Renal pelvis (tissue), 12 donors: ENCODE results near the gene MSH5. TPM values are rescaled to one million over a fixed set of nuclear protein-coding genes. Genes with fewer than 3 reads are reported as not detected.
"Not testable (repeated sequence)": the region's sequence is repeated elsewhere in the genome, so short reads cannot be mapped to it uniquely, and the experiment has no call there.

Experiments
- DNase-seq: peaks from one replicate; pipeline ENCODE4 v3.0.0-alpha.2; 2013
- long read RNA-seq, 16 experiments: transcript quantifications; one replicate each; lab custom pipeline, GENCODE V29; 2026
- polyA plus RNA-seq, 3 donors: library from polyadenylated mRNA; unstranded; fragments of 120-200 nt; gene quantifications; one replicate each; pipeline ENCODE4 v1.2.1, GENCODE V29; 2013; ENCODE audit not compliant: insufficient read length in 3 of 3

The MSH5 gene
- 10 to 100 TPM; 18.1 to 54.6 (median 52.1) TPM for polyA plus RNA-seq
- long read RNA-seq, donor 1, result 0 reads
- long read RNA-seq, donor 2, partial matches to known transcripts, result 0 of 2 reads
- long read RNA-seq, donor 2, other reads (novel, unspliced or antisense), result 0 of 2 reads
- long read RNA-seq, donor 3, partial matches to known transcripts, result 0 of 1 reads
- long read RNA-seq, donor 3, other reads (novel, unspliced or antisense), result 0 of 1 reads
- long read RNA-seq, donor 4, result 0 reads
- long read RNA-seq, donor 5, result 0 reads
- long read RNA-seq, donor 6, result 0 reads
- long read RNA-seq, donor 7, partial matches to known transcripts, result 0 of 1 reads
- long read RNA-seq, donor 7, other reads (novel, unspliced or antisense), result 0 of 1 reads
- long read RNA-seq, donor 8, result 0 reads
- long read RNA-seq, donor 9, result 0 reads
- long read RNA-seq, donor 10, result 0 reads
- long read RNA-seq, donor 11, result 0 reads
- long read RNA-seq, donor 12, partial matches to known transcripts, result 0 of 2 reads
- long read RNA-seq, donor 12, other reads (novel, unspliced or antisense), result 0 of 2 reads
- long read RNA-seq, donor 13, result 0 reads
- long read RNA-seq, donor 14, partial matches to known transcripts, result 0 of 1 reads
- long read RNA-seq, donor 14, other reads (novel, unspliced or antisense), result 0 of 1 reads
- long read RNA-seq, donor 15, partial matches to known transcripts, result 5 of 6 reads
- long read RNA-seq, donor 15, other reads (novel, unspliced or antisense), result 0 of 6 reads
- long read RNA-seq, donor 16, result 0 reads

DNA sequence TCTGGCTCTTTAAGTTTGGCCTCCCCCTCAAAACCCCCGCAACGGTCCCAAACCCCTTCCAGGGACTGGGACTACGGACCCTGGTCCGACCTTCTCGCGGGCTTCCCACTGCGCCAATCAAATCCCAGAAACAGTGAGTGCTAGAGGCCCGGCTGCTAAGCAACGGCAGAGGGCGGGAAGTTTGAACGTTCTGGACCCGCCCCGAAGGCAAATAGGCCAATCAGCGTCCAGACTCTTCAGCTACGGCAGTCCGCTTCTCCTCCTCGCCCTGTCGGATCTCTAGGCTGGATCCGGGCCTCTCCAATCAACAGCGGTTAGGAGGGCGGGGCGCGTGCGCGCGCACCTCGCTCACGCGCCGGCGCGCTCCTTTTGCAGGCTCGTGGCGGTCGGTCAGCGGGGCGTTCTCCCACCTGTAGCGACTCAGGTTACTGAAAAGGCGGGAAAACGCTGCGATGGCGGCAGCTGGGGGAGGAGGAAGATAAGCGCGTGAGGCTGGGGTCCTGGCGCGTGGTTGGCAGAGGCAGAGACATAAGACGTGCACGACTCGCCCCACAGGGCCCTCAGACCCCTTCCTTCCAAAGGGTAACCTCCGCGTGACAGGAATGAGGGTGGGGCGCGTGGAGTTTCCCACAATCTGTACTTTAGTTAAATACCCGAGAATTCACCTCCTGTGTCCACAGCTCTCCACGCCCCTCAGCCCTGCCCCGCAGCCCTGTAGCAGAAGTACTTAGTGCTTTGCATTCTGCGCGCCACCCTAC, at the start of gene MSH5:
MSH5 (plus strand) TSS at position 367 of the 758 bp plus-strand sequence. CDS start 462 bp downstream, outside the sequence.
- DNase-seq, result peak; percentile 100

DNA sequence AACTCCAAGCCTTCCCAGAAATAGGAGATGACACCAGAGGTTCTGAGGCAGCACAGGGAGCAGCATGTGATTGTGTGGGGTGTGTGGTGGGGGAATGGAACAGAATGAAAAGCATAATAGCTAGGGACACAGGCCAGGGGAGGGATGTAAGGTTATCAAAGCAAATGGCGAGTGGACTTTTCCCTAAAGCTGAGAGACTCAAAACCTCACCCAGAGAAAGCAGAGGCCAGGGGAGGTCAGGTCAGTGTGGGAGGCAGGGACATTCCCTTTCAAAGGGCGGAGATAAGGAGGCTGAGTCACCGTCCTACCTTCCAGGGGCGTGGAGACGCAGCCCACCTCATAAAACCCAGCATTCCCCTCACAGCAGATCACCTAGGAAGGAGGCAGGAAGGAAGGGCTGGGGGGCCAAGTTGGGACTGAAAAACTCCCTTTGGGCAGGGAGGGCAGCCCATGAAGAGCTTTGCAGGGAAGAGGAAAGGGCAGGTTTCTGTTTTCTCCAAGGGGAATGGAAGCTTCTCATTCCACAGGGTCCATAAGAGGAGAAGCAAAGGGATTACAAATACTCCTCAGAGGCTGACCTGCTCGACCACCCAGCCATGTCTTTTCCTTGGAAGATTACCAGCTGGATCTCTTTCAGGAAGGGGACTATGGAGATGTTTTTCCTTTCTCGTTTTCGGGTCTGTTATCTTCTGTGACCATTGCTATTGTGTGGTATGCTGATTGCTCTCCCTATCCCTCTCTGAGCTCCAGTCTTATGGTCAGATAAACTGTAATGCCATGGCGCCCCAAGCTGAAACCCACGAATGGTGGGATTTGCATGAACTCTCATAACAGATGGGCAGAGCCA, 49.4 kb upstream of the MSH5 start:
- no peak for DNase-seq

DNA sequence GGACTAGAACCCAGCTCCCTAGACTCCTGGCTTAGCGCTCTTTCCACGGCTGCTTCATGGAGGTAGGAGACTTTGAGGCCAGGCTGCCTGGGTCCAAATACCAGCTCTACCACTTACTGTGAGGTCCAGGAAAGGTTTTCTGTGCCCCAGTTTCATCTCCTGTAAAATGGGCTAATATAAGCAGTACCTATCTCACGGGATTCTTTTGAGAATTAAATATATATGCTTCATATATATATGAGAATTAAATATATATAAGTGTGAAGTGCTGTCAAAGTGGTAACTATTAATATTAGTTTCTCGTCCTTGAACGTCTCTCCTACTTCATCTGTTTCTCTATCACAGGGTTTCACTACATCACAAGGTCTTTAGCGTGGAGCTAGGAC, 48.7 kb upstream of the MSH5 start:
- DNase-seq, result no peak

DNA sequence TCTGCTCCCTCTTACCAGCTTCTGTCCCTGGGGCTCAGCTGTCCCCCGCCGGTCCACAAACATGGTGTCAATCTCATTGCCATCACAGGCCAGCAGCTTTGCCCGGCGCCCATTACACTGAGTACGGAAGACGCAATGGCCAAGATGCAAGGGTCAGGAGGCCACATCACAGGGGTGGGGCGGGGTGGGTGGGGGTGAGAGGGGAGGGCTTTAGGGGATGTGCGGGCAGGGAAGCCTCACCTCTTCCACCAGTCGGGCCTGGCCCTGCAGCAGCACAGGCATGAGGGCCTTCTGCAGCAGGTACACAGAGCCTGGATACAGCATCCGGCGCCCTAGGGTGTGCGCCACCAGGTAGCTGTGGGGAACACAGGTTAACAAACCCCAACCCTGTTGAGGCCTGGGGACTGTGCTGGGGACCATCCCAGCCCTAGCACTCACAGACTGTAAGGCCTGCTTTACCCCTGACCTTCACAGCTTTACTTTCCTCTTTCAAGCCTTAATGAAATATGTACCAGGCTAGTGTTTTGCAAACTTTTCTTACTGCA, 48.2 kb upstream of the MSH5 start:
- DNase-seq, result no peak

DNA sequence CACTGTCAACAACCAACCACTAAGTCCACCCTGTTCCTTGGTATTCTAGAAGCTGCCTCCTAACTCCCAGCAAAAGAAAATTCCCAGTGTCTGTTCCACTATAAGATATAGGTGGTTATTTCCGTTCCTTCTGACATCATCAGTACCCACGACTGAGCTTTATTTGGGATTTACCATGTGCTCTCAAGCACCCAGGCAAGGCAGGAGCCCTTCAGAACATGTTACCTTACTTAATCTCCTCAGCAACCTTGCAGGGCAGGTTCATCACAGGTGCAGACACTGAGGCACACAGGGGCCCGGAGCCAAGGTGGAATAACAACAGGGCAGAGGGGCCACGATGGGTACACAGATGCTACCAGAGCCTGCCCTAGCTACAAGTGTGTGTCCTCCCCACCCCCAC, 47.5 kb upstream of the MSH5 start:
- DNase-seq, result no peak

DNA sequence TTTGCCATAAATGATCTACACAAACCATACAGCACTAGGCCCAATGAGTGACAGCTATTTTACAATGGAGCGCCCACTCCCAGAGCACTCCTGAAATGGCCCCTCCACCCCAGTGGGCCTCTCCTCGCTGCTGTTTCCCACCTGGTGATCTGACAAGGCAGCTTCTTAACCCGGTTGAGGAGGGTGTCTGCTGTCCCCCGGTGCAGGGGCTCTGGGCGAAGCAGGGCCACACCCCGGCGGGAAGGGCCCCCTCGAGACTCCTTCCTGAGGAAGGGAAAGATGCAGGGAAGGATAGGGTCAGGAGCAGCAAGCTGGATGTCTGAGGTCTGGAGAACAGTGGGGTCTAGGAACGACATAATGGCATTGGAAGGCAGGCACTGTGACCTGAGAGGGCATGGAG, 46.9 kb upstream of the MSH5 start:
- DNase-seq, result no peak

DNA sequence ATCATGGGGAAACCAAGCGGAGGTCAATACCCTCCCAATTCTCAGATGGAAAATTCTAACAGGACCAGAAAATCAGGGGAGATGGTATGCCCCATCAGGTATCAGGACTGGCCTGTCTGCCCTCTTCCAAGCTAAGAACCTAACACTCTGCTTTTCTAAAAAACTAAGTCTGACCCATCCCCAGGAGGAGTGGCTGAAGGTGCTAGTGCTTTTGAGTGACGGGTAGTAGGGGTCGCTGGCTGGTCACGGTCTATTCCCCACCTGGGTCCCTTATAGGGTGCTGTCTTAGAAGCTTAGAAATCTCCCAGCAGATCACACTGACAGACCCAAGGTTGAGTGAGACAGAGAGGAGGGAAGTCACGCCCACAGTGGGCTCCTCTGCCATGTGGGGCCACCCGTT, 46.3 kb upstream of the MSH5 start:
- DNase-seq, result no peak

DNA sequence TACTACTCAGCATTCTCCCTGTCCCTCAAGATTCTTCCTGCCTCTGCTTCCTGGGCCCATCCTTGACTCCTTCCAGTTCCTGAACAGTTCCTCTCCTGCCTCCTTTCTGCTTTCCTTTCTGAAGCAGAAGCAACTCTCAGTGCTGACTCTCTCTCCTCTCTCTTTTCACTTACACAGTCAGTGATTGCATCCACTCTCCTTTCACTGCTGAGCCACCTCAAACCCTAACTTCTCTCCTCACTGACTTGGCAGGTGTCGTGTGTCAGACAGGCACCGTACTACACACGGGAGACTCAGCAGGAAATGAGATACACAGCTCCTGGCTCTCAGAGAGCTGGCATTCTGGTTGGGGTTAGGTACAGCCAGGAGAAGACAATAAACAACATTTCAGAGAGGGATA, 42.2 kb upstream of the MSH5 start:
- DNase-seq, result no peak

DNA sequence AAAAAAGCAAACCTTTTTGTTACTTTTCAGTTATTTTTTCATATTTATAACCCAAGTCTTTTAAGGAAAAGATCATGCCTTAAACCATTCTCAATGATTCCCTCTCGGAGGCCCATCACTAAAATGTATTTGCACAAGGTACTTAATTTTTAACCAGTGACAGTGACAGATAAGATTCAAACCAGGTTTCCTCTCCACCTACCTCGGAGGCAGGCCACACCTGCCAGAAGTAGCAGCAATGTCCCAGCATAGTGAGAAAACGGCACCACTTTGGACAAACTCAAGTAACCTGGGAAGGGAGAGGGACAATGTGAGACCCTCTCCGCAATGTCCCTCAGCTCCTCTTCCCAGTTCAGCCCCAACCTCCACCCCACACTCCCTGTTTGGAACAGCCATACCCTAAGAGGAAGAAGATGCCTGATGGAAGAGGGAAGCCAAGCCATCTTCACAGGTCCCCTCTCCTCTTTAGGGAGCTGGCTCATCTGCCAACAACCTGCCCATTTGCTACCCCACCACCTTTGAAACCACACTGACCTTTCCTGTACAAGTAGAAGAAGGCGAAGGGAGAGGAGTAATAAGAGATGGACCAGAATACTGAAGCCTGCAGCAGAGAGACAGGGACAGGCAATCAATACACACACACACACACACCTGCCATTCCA, 38.9 kb upstream of the MSH5 start:
- DNase-seq, result no peak

DNA sequence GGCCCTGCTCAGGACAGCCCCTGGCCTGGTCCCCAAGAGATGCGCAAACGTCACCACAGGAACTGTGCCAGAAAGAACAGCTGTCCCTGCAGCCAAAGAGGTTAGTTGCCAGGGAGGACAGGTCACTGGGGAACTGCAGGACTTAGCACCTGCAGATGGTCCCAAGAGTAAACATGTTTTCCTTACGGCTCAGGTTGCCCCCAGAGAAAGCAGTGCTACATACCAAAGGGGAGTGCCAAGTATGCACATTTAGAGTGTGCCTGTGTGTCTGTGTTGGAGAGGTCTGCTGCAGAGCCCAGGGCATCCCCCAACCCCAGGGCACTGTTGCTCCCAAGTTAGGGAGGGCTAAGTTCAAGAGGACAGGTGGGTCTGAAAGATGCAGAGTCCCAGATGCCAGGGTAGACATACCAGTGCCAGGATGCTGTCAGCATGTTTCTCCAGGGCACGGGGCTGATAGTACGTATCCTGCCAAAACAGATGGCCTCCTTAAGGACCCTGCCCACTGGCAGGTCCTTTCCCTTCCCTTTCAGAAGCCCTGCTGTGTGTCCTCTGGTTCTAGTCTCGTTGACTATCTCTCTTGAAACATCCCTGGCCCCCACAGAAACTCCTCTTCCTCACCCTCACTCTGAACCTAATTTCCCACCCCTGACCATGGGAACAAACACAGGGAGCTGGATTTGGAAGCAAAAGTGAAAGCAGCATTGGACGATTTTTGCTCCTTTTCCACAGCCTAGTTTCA, 38.0 kb upstream of the MSH5 start:
- no peak for DNase-seq

DNA sequence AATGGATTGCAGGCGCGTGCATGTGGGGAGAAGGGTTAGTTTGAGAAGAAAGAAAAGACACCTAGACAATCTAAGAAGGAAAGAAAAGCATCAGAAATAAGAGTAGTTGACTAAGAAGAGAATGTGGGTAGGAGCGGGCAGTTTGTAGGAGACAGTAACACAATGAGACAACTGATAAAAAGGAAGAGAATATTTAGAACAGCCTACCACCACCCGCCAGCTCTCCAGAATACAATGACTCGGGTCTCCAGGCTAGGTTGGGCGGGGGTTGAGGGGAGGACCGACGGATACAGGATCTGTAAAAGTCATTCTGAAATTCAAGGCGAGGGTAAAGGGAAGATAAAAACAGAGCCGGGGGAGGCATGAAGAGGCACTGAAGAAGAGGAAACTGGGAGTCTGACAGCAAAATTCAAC, 37.4 kb upstream of the MSH5 start:
- DNase-seq, result no peak

DNA sequence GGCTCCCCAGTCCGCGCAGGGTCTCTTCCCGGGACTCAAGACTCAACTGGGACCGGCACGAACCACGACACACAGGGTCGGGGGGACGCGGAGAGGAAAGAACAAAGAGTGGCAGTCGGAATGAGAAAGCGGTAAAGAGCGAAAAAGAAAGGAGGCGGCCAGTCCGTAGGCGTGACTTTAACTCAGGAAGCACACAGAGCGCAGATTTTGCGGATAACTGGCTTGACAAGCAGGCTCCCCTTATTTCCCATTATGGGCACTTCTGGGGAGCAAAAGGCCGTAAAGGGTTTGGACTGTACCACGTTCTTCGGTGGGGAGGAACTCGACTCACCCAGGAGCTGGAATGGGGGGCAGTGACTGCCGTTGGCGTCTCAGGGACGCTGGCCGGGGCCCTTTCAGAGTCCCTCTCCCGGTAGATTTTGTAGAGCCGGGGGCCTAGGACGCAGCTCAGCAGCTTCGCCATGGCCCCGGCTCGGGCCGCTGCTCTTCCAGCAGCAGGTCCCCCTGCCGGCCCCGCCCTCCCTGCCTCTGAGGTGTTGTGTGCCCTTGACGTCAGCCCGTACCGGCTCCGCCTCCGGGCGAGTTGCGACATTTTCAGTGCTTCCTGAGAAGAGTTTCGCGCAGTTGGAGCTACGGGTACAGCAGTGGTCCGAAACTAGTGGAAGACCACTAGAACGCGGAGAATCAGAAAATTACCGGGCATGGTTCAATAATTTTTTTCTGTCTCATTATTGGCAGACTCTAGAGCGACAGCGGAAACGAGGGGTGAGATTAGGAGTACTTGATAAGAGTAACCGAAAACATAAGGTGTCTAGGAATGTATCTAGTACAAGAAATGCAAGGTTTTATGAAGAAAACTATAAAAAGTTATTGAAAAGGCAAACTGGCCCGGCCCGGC, 36.7 kb upstream of the MSH5 start, which contains the start of gene ABHD16A:
ABHD16A (minus strand) TSS at position 506 of the 898 bp plus-strand sequence; CDS start at position 463, 43 bp downstream.
- DNase-seq, result peak; percentile 99

DNA sequence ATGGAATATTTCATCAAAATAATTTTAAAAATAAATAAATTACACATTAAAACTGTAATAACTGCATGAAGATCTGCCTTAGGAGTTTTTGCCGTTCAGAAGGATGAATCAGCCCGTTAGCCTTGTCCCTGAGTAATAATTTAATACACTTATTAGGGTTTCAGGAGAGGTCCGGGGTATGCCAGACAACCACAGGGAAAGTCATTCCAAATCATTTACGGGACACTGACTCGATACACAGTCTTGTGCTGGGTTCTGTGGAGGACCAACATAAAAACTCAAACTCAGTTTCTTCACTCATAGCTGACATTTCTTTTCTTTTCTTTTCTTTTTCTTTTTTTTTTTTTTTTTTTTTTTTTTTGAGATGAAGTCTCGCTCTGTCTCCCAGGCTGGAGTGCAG, 33.9 kb upstream of the MSH5 start:
- no peak for DNase-seq

DNA sequence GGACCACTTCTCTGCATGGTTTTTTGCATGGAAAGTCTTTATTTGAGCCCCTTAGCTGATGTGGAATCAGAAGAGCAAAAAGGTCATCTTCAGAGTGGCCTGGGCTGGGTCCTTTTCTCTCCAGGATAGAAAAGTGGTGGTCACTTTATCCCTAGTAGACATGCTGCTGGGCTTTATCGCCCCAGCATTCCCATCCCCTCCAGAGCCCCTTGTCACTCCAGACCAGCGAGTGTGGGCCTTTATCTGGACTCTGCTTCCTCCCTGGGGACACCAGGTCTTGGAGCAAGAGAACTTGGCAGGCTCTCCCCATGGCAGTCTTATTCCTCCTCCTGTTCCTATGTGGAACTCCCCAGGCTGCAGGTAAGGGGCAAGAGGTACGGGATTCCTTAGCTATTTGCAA, 33.2 kb upstream of the MSH5 start, which contains the start of gene LY6G6F:
LY6G6F (plus strand) TSS at position 268 of the 400 bp plus-strand sequence; CDS start at position 309, 41 bp downstream.
- no peak for DNase-seq

DNA sequence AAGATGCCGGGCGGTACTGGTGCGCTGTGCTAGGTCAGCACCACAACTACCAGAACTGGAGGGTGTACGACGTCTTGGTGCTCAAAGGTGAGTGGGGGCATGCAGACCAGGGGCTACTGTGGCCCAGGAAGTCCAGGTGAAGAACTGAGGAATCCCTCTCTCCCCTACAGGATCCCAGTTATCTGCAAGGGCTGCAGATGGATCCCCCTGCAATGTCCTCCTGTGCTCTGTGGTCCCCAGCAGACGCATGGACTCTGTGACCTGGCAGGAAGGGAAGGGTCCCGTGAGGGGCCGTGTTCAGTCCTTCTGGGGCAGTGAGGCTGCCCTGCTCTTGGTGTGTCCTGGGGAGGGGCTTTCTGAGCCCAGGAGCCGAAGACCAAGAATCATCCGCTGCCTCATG, 32.1 kb upstream of the MSH5 start:
- no peak for DNase-seq

DNA sequence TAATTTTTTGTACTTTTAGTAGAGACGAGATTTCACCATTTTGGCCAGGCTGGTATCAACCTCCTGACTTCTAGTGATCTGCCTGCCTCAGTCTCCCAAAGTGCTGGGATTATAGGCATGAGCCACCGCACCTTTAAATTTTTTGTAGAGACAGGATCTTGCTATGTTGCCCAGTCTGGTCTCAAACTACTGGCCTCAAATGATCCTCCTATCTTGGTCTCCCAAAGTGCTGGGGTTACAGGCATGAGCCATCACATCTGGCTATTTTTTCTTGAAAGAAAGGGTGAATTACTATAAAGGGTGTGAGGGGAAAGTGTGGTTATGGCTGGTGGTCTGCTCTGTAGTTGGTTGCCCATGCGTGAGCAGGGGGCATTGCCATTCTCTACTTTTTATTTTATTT, 31.6 kb upstream of the MSH5 start:
- DNase-seq, result no peak

DNA sequence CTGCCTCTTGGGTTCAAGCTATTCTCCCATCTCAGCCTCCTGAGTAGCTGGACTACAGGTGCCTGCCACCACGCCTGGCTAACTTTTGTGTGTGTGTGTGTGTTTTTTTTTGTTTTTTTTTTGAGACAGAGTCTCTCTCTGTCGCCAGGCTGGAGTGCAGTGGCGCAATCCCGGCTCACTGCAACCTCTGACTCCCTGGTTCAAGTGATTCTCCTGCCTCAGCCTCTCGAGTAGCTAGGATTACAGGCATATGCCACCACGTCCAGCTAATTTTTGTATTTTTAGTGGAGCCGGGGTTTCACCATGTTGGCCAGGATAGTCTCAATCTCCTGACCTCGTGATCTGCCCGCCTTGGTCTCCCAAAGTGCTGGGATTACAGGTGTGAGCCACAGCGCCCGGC, 30.6 kb upstream of the MSH5 start:
- not testable (repeated sequence) for DNase-seq

DNA sequence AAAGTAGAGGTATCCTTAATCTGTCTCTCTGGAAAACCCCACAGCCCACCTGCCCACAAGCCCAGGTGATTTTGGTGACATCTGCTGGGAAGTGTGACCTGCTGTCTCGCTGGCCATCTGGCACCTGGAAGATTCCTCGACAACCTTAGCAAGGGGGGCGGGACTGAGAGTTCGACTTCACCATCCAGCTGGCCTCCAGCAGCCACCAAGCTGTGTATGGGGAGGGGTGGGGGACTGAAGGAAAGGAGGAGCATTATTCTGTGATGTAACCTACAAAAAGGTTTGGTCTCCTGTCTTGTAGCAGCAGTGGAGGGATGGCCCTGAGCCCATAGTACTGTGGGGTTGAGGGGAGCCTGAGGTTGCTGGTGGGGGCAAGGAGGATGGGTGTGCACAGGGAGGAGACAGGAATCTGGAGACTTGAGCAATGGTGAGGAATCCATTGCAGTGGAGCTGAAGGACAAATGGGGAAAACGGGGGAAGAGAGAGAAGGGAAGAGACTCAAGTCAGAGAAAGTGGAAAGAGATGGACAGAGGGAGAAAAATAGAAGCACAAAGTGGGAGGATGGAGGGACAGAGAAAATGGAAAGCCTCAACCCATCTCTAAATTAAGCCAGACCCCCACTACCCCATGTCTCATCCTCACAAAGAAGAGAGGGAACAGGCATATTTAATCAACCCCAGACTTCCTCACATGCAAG, 29.1 kb upstream of the MSH5 start:
- DNase-seq, result no peak
